ENCODE results near the gene THOC1. TPM values are rescaled to one million over a fixed set of nuclear protein-coding genes. Genes with fewer than 3 reads are reported as not detected.

The THOC1 gene
- total RNA-seq, 1 donor from 2014 or later, result 241 TPM

DNA sequence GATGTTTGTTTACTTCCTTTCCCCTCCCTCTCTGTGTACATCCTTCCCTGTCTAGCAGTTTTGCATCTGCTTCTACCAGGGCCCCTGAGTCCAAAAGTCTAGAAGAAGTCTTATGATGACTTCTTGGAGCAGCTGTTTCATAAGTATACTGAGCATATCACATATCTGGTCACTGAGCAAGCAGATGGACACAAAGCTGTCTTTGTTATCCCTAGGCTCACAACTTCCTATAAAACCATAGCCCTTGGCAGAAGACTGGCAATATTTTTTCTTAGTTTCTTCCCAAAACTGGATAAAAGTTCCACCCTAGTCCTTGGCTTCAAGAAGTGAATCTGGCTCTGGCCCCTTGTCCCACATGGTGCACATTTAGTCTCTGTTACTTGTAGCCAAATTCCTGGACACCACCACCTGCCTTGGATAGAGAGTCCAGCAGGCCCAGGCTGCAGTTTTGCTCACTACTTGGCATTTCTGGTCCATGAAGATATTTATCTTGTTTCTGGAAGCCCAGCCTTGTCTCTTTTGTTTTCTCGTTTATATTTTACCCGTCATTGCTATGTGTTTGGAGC is 22.5 kb downstream of the THOC1 start:
- H3F3A ChIP-seq (ENCODE audit: low read depth), result no peaks in the 10 kb centered on the region
- H3K27me3 Mint-ChIP-seq (ENCODE audit: insufficient read depth, low read depth), result no peaks in the 10 kb centered on the region
- H3K27ac Mint-ChIP-seq, result no peak overlapping the region
- H3K27ac ChIP-seq, result no peak overlapping the region
- H2AFZ ChIP-seq (replicated peaks), result no peak overlapping the region
- H3K9ac ChIP-seq, result no peak overlapping the region
- H3K79me2 ChIP-seq (ENCODE audit: low read depth), result no peaks in the 10 kb centered on the region
- TF ChIP-seq EZH2 (IDR thresholded peaks at IDR 0.05), result no peak
- no peak for TF ChIP-seq EZH2phosphoT487 (IDR thresholded peaks at IDR 0.05)
- H3K4me3 ChIP-seq, result no peak overlapping the region
- peaks cover 45% of the 10 kb centered on the region for H3K36me3 Mint-ChIP-seq
- no peaks in the 10 kb centered on the region for H3K4me1 ChIP-seq
- no peaks in the 10 kb centered on the region for H3K27me3 ChIP-seq
- H3K9me3 Mint-ChIP-seq, result peaks cover 2% of the 10 kb centered on the region
- no peaks in the 10 kb centered on the region for H3K9me3 ChIP-seq (ENCODE audit: low read depth)
- no peaks in the 10 kb centered on the region for H3K4me1 Mint-ChIP-seq
- H3K4me3 Mint-ChIP-seq, result no peak overlapping the region
- peaks cover 59% of the 10 kb centered on the region for H3K36me3 ChIP-seq
- DNase-seq (ENCODE audit: low spot score), result no peak
- no peak overlapping the region for H3K4me2 ChIP-seq
- no peaks in the 10 kb centered on the region for H4K20me1 ChIP-seq (ENCODE audit: low read depth)

DNA sequence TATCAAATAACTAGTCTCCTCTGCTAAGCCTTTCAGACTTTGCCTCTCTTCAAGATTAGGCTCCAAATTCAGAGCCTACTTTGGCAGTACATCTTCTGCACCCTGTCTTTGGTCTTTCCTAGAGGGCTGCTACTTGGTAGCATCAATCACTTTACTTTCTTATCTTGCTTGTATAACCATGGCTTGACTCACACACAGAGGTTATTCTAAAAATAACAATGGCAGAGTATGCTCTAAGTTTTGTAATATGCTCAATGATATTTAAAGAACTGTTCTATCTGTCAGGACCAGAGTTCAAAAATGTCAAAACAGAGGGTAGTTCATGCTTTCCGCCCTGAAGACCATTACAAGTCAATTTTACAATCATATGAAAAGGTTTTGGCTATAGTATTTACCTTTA is 27.7 kb downstream of the THOC1 start:
- Mint-ChIP-seq H3K9me3 (peaks cover 2% of the 10 kb centered on the region), H3K27me3 (ENCODE audit: insufficient read depth, low read depth) (no peaks in the 10 kb centered on the region), H3K4me3 (no peak overlapping the region), H3K4me1 (no peaks in the 10 kb centered on the region), H3K27ac (no peak overlapping the region), H3K36me3 (peaks cover 46% of the 10 kb centered on the region)
- H3K79me2 ChIP-seq (ENCODE audit: low read depth), result no peaks in the 10 kb centered on the region
- H3K4me1 ChIP-seq, result no peaks in the 10 kb centered on the region
- H3F3A ChIP-seq (ENCODE audit: low read depth), result no peaks in the 10 kb centered on the region
- no peaks in the 10 kb centered on the region for H4K20me1 ChIP-seq (ENCODE audit: low read depth)
- DNase-seq (ENCODE audit: low spot score), result no peak
- H3K36me3 ChIP-seq, result peaks cover 33% of the 10 kb centered on the region
- H2AFZ ChIP-seq (replicated peaks), result no peak overlapping the region
- H3K4me2 ChIP-seq, result no peak overlapping the region
- no peak overlapping the region for H3K9ac ChIP-seq
- H3K27ac ChIP-seq, result no peak overlapping the region
- H3K27me3 ChIP-seq, result no peaks in the 10 kb centered on the region
- no peak overlapping the region for H3K4me3 ChIP-seq
- no peak for TF ChIP-seq EZH2 (IDR thresholded peaks at IDR 0.05)
- TF ChIP-seq EZH2phosphoT487 (IDR thresholded peaks at IDR 0.05), result no peak
- TF ChIP-seq, protein P1, sequence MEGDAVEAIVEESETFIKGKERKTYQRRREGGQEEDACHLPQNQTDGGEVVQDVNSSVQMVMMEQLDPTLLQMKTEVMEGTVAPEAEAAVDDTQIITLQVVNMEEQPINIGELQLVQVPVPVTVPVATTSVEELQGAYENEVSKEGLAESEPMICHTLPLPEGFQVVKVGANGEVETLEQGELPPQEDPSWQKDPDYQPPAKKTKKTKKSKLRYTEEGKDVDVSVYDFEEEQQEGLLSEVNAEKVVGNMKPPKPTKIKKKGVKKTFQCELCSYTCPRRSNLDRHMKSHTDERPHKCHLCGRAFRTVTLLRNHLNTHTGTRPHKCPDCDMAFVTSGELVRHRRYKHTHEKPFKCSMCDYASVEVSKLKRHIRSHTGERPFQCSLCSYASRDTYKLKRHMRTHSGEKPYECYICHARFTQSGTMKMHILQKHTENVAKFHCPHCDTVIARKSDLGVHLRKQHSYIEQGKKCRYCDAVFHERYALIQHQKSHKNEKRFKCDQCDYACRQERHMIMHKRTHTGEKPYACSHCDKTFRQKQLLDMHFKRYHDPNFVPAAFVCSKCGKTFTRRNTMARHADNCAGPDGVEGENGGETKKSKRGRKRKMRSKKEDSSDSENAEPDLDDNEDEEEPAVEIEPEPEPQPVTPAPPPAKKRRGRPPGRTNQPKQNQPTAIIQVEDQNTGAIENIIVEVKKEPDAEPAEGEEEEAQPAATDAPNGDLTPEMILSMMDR (IDR thresholded peaks at IDR 0.05), result no peak
- H3K9me3 ChIP-seq (ENCODE audit: low read depth), result no peaks in the 10 kb centered on the region

DNA sequence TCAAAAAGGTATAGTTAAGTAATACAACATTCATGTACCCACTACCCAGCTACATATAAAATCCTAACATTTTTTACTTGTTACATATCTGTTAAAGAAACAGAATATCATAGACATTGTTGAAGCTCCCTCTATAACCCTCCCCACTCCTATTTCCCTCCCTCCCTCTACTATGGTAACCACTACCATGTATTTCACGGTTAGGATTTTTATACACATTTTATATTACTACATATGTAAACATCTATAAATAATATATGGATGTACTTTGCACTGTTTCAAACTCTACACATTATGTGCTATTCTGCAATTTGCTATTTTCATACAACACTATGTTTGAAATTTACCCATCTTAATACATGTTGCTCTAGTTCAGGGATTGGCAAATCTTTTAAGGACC is 36.3 kb downstream of the THOC1 start:
- Mint-ChIP-seq H3K9me3 (no peaks in the 10 kb centered on the region), H3K36me3 (peaks cover 17% of the 10 kb centered on the region), H3K4me3 (no peak overlapping the region), H3K27me3 (ENCODE audit: insufficient read depth, low read depth) (no peaks in the 10 kb centered on the region), H3K4me1 (no peaks in the 10 kb centered on the region), H3K27ac (no peak overlapping the region)
- no peak overlapping the region for H3K4me2 ChIP-seq
- H3K27ac ChIP-seq, result no peak overlapping the region
- TF ChIP-seq, protein P1 (IDR thresholded peaks at IDR 0.05), result no peak
- TF ChIP-seq EZH2phosphoT487 (IDR thresholded peaks at IDR 0.05) (no peak), EZH2 (IDR thresholded peaks at IDR 0.05) (no peak)
- no peaks in the 10 kb centered on the region for H3K27me3 ChIP-seq
- DNase-seq (ENCODE audit: low spot score), result no peak
- H3K9ac ChIP-seq, result no peak overlapping the region
- no peaks in the 10 kb centered on the region for H3F3A ChIP-seq (ENCODE audit: low read depth)
- peaks cover 4% of the 10 kb centered on the region for H3K36me3 ChIP-seq
- H3K4me1 ChIP-seq, result no peaks in the 10 kb centered on the region
- no peak overlapping the region for H2AFZ ChIP-seq (replicated peaks)
- H4K20me1 ChIP-seq (ENCODE audit: low read depth), result no peaks in the 10 kb centered on the region
- no peaks in the 10 kb centered on the region for H3K79me2 ChIP-seq (ENCODE audit: low read depth)
- no peak overlapping the region for H3K4me3 ChIP-seq
- no peaks in the 10 kb centered on the region for H3K9me3 ChIP-seq (ENCODE audit: low read depth)

DNA sequence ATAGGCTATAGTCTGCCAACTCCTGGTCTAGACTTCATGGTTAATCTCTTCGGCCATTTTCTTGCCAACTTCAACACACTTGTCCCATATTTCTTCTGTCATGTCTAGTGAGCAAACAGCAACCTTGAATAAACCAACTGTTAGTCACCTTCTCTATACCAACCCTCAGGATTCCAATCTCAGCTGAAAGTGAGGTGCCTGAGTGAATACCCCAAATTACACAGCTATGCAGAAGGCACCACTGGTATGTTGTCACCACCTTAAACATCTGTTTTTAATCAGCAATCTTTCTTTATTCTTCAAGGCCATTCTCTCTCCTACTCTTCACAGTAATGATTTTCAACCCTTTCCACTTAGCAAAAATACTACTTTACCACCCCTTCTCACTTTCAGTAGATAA is 39.3 kb downstream of the THOC1 start:
- Histone ChIP-seq H3K9me3 (ENCODE audit: low read depth) (no peaks in the 10 kb centered on the region), H4K20me1 (ENCODE audit: low read depth) (no peaks in the 10 kb centered on the region)
- no peak overlapping the region for H3K4me3 Mint-ChIP-seq

More for the DNA sequence above, 39.3 kb downstream of the THOC1 start:
- Mint-ChIP-seq H3K36me3 (peaks cover 30% of the 10 kb centered on the region), H3K4me1 (no peaks in the 10 kb centered on the region), H3K9me3 (no peaks in the 10 kb centered on the region), H3K27me3 (ENCODE audit: insufficient read depth, low read depth) (no peaks in the 10 kb centered on the region), H3K27ac (no peak overlapping the region)
- TF ChIP-seq EZH2phosphoT487 (IDR thresholded peaks at IDR 0.05) (no peak), EZH2 (IDR thresholded peaks at IDR 0.05) (no peak)
- TF ChIP-seq, protein P1 (IDR thresholded peaks at IDR 0.05), result no peak
- Histone ChIP-seq H3F3A (ENCODE audit: low read depth) (no peaks in the 10 kb centered on the region), H2AFZ (replicated peaks) (no peak overlapping the region), H3K36me3 (peaks cover 16% of the 10 kb centered on the region), H3K4me3 (no peak overlapping the region), H3K4me2 (no peak overlapping the region), H3K9ac (no peak overlapping the region), H3K27ac (no peak overlapping the region), H3K4me1 (no peaks in the 10 kb centered on the region), H3K27me3 (no peaks in the 10 kb centered on the region), H3K79me2 (ENCODE audit: low read depth) (no peaks in the 10 kb centered on the region)
- no peak for DNase-seq (ENCODE audit: low spot score)
